Body of pancreas (tissue), 4 donors: ENCODE measurements around the gene DYNC2LI1. TPM values are rescaled to one million over a fixed set of nuclear protein-coding genes. Genes with fewer than 3 reads are reported as not detected.
"Not testable (repeated sequence)": the region's sequence is repeated elsewhere in the genome, so short reads cannot be mapped to it uniquely, and the experiment has no call there.

ENCODE experiments used
- ATAC-seq: fragments of 150-250 bp; one replicate; pipeline ENCODE4 v1.9.1; 2016
- DNase-seq, 4 donors: peaks; one replicate each; pipeline ENCODE4 v3.0.0-alpha.2; 2019
- H3K27ac ChIP-seq, 4 donors: fragments of 200-600 bp; sonication (generic); 1 replicate in 3 of 4; 2 replicates in 1 of 4; pipeline versions ENCODE4 v1.5.1 to v1.6.1; 2016 to 2019; ENCODE audit warnings: mild to moderate bottlenecking in 1 of 4, mixed read lengths in 1 of 4, moderate library complexity in 1 of 4
- H3K27me3 ChIP-seq, 2 donors: fragments of 200-600 bp; sonication (generic); one replicate each; pipeline ENCODE4 v1.6.0; 2016; ENCODE audit warnings: mild to moderate bottlenecking in 1 of 2
- H3K36me3 ChIP-seq, 2 donors: fragments of 200-600 bp; sonication (generic); replicated peaks in 1 of 2; 2 replicates each; pipeline ENCODE4 v1.5.1; 2016; ENCODE audit warnings: low read depth in 2 of 2; ENCODE audit not compliant: insufficient read depth in 1 of 2
- H3K4me1 ChIP-seq: fragments of 200-600 bp; sonication (generic); one replicate; pipeline ENCODE4 v1.6.0; 2016
- H3K4me3 ChIP-seq, 2 donors: fragments of 200-600 bp; sonication (generic); 1 replicate in 1 of 2; 2 replicates in 1 of 2; pipeline ENCODE4 v1.5.1; 2016 to 2019
- H3K9me3 ChIP-seq, 3 donors: fragments of 200-600 bp; sonication (generic); 1 replicate in 2 of 3; 2 replicates in 1 of 3; pipeline ENCODE4 v1.5.1; 2016
- CTCF ChIP-seq, 7 experiments: fragments of 450-650 bp in 4 of 7; fragments of 200-600 bp in 3 of 7; sonication (generic) in 3 of 7; IDR thresholded peaks; one replicate each; pipeline ENCODE4 v1.5.1; 2016 to 2019; ENCODE audit warnings: antibody characterized with exemption in 7 of 7
- POLR2A ChIP-seq, 3 donors: fragments of 450-650 bp; IDR thresholded peaks; one replicate each; pipeline ENCODE4 v1.6.1; 2016; ENCODE audit warnings: antibody characterized with exemption in 3 of 3, mild to moderate bottlenecking in 2 of 3
- WGBS, 2 donors: methylation state at CpG; one replicate each; pipeline ENCODE4 v1.1.5; 2017; 5-methylcytosine and 5-hydroxymethylcytosine counted together
- intact Hi-C: fragments of 100-400 bp; cut with DNase I; formaldehyde crosslinking; loops from one replicate; pipeline ENCODE4 v1.15.1; 2023
- total RNA-seq, 2 donors: library from RNA; depleted of rRNA; stranded (reverse); fragments of >200 nt; gene quantifications; one replicate each; pipeline ENCODE4 v1.1.0, GENCODE V29; 2016

DYNC2LI1 gene
- 10 to 100 TPM; 21.0 to 21.4 TPM for total RNA-seq

GRCh38 chr2:43773876-43774613 lies at the start of gene DYNC2LI1:
TSS of gene DYNC2LI1 (plus strand) at chr2:43774039. CDS start at chr2:43774139, 100 bp downstream.
- DNase-seq (peak; percentile 92 to 95 (median 93)), ATAC-seq (peak; percentile 99)
- H3K4me3 ChIP-seq: peak within 1 kb of the TSS; percentile 35 to 47
- peak; percentile 25 to 85 (median 80) for TF ChIP-seq POLR2A (IDR thresholded peaks at IDR 0.05)
- no peak for TF ChIP-seq CTCF (IDR thresholded peaks at IDR 0.05)
- intact Hi-C loops: no loop called here
- 0 to 1% methylated on average over 29 to 31 of the region's 31 CpGs for WGBS, 2 donors
- peak within 1 kb of the TSS; percentile 64 to 94 (median 86) for H3K27ac ChIP-seq
- no peaks in the 10 kb centered on the region for H3K9me3 ChIP-seq
- peaks cover 6% of the 10 kb centered on the region for H3K4me1 ChIP-seq
- H3K27me3 ChIP-seq: no peaks in the 10 kb centered on the region
- peaks cover 0 to 6% of the 10 kb centered on the region in 2 donors for H3K36me3 ChIP-seq

DNA sequence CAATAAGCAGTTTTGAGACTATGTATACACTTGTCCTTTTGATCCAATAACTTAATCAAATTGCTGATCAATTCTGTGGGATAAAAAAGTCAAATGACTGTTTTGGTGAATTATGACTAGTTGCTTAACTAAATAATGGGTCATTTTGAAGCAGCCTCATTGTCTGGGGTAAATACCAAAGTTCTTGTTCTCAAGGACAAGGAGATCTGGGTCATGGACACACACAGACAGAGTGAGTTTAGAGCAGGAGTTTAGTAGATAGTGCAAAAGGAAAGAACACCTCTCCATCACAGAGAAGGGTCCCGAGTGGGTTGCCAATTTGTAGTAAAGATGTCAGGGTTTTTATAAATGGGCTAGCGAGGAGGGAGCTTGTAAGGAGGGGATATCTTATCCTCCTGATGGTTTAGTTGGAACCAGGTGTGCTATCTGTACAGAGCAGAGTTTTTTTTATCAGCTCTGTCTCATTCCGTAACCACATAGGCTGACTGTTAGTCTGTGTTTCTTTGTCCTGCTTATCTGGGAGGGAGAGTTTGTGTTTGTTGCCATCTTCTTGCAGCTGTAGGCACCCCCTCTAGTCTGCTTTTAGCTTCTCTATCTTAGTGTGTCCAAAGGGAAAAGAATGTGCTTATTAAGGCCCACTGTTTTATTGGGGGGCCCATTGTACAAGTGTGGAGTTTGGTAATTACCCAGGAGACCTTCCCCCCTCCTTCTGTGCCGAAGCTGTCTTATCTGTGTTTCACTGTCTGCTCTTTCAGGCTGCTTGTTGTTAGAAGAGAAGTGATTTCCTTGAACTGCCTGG lies 48.9 kb upstream of the DYNC2LI1 start:
- TF ChIP-seq POLR2A (IDR thresholded peaks at IDR 0.05): no peak
- no peak for TF ChIP-seq CTCF (IDR thresholded peaks at IDR 0.05)
- Histone ChIP-seq H3K27me3 (no peaks in the 10 kb centered on the region), H3K36me3 (no peaks in the 10 kb centered on the region), H3K4me3 (no peak overlapping the region), H3K9me3 (no peaks in the 10 kb centered on the region), H3K4me1 (no peaks in the 10 kb centered on the region), H3K27ac (no peak overlapping the region)
- ATAC-seq (no peak), DNase-seq (no peak)
- WGBS, 2 donors: 39 to 46% methylated on average over 4 of the region's 4 CpGs
- intact Hi-C loops: no loop called here

DNA sequence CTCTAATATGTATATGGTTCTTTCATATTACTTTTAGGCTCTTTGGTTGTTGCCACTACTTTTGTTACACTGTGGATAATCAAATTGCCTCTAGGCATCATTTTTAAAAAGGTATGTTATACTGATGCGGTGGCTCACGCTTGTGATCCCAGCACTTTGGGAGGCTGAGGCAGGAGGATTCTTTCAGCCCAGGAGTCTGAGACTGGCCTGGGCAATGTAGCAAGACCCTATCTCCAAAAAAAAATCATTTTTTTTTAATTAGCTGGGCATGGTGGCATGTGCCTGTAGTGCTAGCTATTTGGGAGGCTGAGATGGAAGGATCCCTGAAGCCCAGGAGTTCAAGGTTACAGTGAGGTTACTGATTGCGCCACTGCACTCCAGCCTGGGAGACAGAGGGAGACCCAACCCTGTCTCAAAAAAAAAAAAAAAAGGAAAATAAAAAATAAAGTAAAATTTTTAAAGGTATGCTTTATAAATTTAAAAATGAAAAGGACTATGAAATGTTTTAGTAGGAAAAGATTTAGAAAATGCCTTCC lies 48.1 kb upstream of the DYNC2LI1 start:
- 91 to 96% methylated on average over 3 of the region's 3 CpGs for WGBS, 2 donors
- ATAC-seq (no peak), DNase-seq (no peak)
- Histone ChIP-seq H3K36me3 (no peaks in the 10 kb centered on the region), H3K4me1 (no peaks in the 10 kb centered on the region), H3K4me3 (no peak overlapping the region), H3K9me3 (no peaks in the 10 kb centered on the region), H3K27me3 (no peaks in the 10 kb centered on the region), H3K27ac (no peak overlapping the region)
- intact Hi-C loops: no loop called here
- no peak for TF ChIP-seq CTCF (IDR thresholded peaks at IDR 0.05)
- TF ChIP-seq POLR2A (IDR thresholded peaks at IDR 0.05): no peak

DNA sequence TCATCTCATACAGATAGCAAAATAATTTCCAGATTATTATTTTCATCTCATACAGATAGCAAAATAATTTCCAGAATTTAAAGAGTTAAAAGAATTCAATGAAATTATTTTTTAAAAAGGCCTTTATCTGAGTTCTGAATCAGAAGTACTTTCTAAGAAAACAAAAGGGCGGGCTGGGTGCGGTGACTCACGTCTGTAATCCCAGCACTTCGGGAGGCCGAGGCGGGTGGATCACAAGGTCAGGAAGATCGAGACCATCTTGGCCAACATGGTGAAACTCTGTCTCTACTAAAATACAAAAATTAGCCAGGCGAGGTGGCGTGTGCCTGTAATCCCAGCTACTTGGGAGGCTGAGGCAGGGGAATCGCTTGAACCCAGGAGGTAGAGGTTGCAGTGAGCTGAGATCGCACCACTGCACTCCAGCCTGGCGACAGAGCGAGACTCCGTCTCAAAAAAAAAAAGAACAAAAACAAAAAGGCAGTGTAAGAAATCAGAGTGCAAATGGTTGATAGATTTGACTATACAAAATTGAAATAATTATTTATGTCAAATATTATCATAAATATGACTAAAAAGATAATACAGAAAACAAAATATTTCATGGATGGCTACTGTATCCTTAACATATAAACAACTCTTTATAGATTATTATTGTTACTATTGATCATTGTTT lies 46.7 kb upstream of the DYNC2LI1 start:
- H3K4me3 ChIP-seq, H3K27ac ChIP-seq, intact Hi-C loops, H3K4me1 ChIP-seq, ATAC-seq, H3K9me3 ChIP-seq, H3K36me3 ChIP-seq, H3K27me3 ChIP-seq, DNase-seq: not testable (repeated sequence)
- WGBS, 2 donors: 87 to 88% methylated on average over 14 of the region's 14 CpGs

DNA sequence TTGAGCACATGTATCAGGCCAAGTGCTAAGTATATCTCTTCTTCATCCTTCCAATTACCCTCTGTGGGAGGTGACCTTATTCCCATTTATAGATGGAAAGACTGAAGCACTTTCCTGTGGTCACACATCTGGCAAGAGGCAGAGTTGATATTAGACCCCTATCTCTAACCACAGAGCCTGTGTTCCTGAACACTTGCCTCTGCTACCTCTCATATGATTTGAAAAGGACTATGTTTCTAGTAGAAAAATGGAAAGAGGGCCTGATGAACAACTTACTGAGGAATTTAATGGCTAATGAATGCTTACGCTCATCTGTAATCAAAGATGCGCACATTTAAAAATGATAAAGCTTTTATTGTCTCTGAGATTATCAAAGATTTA lies 46.2 kb upstream of the DYNC2LI1 start:
- DNase-seq (no peak), ATAC-seq (no peak)
- Histone ChIP-seq H3K27ac (no peak overlapping the region), H3K36me3 (no peaks in the 10 kb centered on the region), H3K27me3 (no peaks in the 10 kb centered on the region), H3K4me1 (no peaks in the 10 kb centered on the region), H3K4me3 (no peak overlapping the region), H3K9me3 (no peaks in the 10 kb centered on the region)
- WGBS, 2 donors: 91 to 95% methylated on average over 2 of the region's 2 CpGs
- TF ChIP-seq CTCF (IDR thresholded peaks at IDR 0.05) (no peak), POLR2A (IDR thresholded peaks at IDR 0.05) (no peak)
- intact Hi-C loops: no loop called here
